NB4 (cell line): ENCODE results near the gene CPNE9.

Source experiments
- MYC ChIP-seq: IDR thresholded peaks from 2 replicates; pipeline ENCODE4 v1.6.1; 2011; ENCODE audit warnings: low read depth, low read length
- POLR2A ChIP-seq: IDR thresholded peaks from 2 replicates; pipeline ENCODE4 v1.6.1; 2011; ENCODE audit warnings: mild to moderate bottlenecking; ENCODE audit not compliant: insufficient read length; ENCODE audit errors: extremely low read depth
- TF ChIP-seq, protein P1 (sequence below): IDR thresholded peaks from one replicate; pipeline ENCODE4 v1.5.1; 2012; ENCODE audit warnings: low read depth, low read length
- TF ChIP-seq, protein P2 (sequence below): IDR thresholded peaks from 2 replicates; pipeline ENCODE4 v1.6.1; 2011; ENCODE audit warnings: low read depth, low read length

- TF ChIP-seq POLR2A = no peak
- TF ChIP-seq, protein P1, sequence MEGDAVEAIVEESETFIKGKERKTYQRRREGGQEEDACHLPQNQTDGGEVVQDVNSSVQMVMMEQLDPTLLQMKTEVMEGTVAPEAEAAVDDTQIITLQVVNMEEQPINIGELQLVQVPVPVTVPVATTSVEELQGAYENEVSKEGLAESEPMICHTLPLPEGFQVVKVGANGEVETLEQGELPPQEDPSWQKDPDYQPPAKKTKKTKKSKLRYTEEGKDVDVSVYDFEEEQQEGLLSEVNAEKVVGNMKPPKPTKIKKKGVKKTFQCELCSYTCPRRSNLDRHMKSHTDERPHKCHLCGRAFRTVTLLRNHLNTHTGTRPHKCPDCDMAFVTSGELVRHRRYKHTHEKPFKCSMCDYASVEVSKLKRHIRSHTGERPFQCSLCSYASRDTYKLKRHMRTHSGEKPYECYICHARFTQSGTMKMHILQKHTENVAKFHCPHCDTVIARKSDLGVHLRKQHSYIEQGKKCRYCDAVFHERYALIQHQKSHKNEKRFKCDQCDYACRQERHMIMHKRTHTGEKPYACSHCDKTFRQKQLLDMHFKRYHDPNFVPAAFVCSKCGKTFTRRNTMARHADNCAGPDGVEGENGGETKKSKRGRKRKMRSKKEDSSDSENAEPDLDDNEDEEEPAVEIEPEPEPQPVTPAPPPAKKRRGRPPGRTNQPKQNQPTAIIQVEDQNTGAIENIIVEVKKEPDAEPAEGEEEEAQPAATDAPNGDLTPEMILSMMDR = no peak
- TF ChIP-seq, protein P2, sequence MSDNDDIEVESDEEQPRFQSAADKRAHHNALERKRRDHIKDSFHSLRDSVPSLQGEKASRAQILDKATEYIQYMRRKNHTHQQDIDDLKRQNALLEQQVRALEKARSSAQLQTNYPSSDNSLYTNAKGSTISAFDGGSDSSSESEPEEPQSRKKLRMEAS = no peak
- TF ChIP-seq MYC = no peak
These were observed 16.9 kb upstream of the CPNE9 start for GRCh38 chr3:9686703-9687102.
